GM23338 (cell line): Measurements from ENCODE around the gene TMSB4X.

Experiments
- CTCF ChIP-seq, 2 experiments: fragments of 200-600 bp in 1 of 2; sonication (generic) in 1 of 2; conservative IDR thresholded peaks; 2 replicates each; pipeline versions ENCODE4 v1.5.1 to v1.6.1; 2016 to 2017; ENCODE audit warnings: antibody characterized with exemption in 2 of 2, low read depth in 2 of 2, mild to moderate bottlenecking in 2 of 2, moderate library complexity in 1 of 2
- NANOG ChIP-seq: IDR thresholded peaks from 2 replicates; pipeline ENCODE4 v1.6.1; 2016; ENCODE audit warnings: antibody characterized with exemption, borderline replicate concordance
- POLR2AphosphoS5 ChIP-seq: IDR thresholded peaks from 2 replicates; pipeline ENCODE4 v1.6.1; 2016; ENCODE audit warnings: antibody characterized with exemption, low read depth
- ZNF331 ChIP-seq: fragments of 250-450 bp; sonication (Bioruptor Pico); IDR thresholded peaks from 2 replicates; pipeline ENCODE4 v1.5.0; 2020; ENCODE audit warnings: low read depth, mild to moderate bottlenecking, moderate library complexity

- TF ChIP-seq CTCF (conservative IDR thresholded peaks at IDR 0.05; ENCODE audit: low read depth in 2 of 2) (no peak), POLR2AphosphoS5 (no peak), ZNF331 (CRISPR knock-in tag) (no peak), NANOG (no peak)
These were observed 27.2 kb upstream of the TMSB4X start for GRCh38 chrX:12947545-12948235.
